GM12872 (cell line): ENCODE data around the gene NACC2.

Experiments used
- TF ChIP-seq, protein P1 (sequence below): IDR thresholded peaks from 3 replicates; pipeline ENCODE4 v1.5.1; 2011; ENCODE audit warnings: low read depth, mild to moderate bottlenecking, low read length, moderate library complexity; ENCODE audit not compliant: insufficient read depth

Gene NACC2

DNA sequence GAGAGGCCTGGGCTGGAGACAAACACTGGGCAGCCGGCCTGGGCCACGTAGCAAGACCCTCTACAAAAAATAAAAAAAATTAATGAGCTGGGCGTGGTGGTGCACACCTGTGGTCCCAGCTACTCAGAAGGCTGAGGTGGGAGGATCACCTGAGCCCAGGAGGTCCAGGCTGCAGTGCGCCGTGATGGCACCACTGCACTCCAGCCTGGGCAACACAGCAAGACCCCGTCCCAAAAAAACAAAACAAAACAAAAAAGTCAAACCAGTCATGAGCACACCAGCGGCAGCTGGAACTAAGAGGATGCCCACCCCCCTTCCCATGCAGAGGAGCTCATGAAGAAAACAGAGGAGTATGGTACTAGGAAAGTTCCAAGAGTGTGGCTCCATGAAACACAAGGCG, 131.8 kb downstream of the NACC2 start:
- TF ChIP-seq, protein P1, sequence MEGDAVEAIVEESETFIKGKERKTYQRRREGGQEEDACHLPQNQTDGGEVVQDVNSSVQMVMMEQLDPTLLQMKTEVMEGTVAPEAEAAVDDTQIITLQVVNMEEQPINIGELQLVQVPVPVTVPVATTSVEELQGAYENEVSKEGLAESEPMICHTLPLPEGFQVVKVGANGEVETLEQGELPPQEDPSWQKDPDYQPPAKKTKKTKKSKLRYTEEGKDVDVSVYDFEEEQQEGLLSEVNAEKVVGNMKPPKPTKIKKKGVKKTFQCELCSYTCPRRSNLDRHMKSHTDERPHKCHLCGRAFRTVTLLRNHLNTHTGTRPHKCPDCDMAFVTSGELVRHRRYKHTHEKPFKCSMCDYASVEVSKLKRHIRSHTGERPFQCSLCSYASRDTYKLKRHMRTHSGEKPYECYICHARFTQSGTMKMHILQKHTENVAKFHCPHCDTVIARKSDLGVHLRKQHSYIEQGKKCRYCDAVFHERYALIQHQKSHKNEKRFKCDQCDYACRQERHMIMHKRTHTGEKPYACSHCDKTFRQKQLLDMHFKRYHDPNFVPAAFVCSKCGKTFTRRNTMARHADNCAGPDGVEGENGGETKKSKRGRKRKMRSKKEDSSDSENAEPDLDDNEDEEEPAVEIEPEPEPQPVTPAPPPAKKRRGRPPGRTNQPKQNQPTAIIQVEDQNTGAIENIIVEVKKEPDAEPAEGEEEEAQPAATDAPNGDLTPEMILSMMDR = no peak

- TF ChIP-seq, protein P1 = no peak
These were observed 132.3 kb downstream of the NACC2 start for GRCh38 chr9:135962696-135963307.

DNA sequence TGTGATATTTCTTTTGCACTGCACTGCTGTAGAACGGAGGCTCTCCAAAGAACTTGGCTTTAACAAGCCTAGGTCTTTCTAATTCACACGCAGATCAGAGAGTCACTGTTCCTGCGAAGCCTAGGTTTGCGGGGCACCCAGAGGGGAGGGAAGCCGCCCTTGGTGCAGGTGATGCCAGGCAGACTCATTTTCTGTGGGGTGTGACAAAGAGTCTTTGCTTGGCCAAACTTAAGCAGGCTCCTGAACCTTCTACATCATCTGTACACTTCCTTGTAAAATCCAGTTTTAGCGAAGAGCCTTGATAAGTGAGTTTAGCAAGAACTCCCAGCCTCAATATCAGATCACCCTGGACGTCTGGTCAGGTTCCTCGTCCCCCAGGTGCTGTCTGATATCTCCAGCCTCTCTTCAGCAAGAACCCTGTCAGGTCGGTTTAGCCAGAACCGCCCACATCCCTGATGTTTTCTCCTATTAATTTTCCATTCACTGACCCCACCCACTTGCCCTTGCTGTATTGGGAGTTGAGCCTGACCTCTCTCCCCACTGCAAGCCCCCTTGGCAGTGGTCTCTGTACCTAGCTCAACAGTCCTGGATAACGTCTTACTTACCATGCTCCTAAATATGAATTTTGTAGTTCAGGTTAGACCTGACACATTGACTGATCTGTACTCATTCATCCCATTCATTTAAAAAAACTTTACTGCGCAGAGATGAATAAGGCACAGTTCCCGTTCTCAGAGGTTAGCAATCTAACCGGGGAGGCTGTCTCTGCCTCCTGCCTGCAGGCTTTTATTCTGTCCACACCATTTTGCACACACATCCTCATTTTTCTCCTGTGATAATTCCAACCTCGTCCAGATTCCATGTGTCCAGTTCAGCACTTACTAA, 133.0 kb downstream of the NACC2 start:
- TF ChIP-seq, protein P1 = no peak

GRCh38 chr9:135961277-135961715, 133.8 kb downstream of the NACC2 start, which contains the start of gene UBAC1:
UBAC1 (minus strand) TSS chr9:135961373; CDS start chr9:135961162, 211 bp downstream.
- TF ChIP-seq, protein P1 = peak; percentile 35; the same call in 2 of the 3 replicates

DNA sequence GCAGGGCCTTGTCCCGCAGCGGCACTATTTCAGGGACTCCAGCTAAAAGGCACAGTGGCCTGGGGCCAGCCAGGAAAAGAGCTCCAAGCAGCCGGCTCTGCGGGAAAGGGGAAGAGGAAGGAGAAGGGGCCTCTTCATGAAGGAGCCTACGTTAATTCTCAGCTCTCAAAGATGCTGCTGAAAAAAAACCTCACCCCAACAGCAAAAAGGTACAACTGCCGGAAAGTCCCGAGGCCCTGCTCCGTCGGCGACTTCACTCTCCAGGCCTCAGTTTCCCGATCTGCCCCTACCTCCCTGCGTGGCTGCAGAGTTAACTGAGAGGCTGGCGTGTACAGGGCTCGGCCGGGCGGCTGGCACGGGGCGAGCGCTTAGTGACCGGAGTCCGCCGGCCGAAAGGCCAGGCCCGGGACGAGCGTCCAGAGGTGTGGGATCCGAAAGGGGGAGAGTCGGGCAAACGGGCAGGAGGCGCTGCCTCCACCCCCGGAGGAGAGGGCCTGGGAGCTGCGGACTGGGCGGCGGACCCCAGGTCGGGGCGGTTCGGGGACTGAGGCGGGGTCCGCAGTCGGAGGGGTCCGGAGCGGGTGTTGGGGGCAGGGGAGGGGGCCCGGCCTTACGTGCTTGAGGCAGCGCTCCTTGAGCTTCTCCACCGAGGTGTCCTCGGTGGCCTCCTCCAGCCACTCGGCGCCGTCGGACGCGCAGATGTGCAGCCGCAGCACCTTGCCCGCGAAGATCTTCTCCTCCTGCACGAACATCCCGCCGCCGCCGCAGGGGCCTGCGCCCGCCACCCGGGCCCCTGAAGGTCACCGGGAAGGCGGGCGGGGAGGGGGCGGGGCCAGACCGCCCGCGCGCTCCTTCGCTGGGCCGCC, 134.4 kb downstream of the NACC2 start:
- TF ChIP-seq, protein P1 = no peak

DNA sequence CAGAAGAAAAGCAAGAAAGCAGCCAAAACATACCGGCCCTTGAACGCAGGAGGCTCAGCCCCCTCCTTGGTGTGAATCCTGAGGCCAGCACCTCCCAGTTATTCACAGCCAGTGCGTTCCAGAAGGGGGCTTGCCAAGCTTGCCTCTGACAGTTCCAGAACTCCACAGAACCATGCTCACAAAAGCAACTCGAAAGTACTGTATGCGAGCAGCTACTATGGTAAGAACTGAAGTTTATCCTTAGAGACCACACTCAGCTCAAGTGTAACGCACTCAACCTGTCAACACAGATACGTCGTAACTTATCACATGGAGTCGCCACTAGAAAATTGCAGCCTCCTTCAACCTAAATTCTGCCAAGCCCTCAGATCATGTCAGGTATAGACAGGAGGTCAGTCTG, 135.3 kb downstream of the NACC2 start:
- TF ChIP-seq, protein P1 = no peak

DNA sequence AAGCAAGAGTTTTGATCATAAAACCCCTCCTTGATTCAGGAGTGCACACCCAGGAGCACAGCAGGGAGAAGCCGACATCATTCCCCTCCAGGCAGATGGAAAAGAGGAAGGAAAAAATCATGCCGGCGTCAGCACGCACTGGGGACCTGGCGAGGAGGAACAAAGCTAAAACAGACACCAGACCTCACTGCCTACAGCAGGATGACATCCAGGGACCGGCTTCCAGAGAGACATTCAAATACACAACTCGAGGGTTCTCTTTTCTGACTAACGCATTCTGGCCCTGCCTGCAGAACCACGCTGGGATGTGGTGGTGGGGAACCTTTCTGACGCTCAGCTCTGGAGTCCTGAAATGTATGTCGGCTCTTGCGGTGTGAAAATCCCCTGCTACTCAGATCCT, 136.6 kb downstream of the NACC2 start:
- TF ChIP-seq, protein P1 = no peak
